Upper lobe of left lung (tissue), 6 donors: Measurements from ENCODE around the gene CLSTN1. TPM values are rescaled to one million over a fixed set of nuclear protein-coding genes. Genes with fewer than 3 reads are reported as not detected.
A peak's percentile ranks its signal among the peaks of the same experiment; 100 is the strongest.

Experiments used
- ATAC-seq, 2 donors: fragments of 200-7000 bp; cut with Tn5 transposase; one replicate each; pipeline ENCODE4 v1.9.1; 2022; ENCODE audit warnings: mild to moderate bottlenecking in 2 of 2, moderate library complexity in 2 of 2; ENCODE audit not compliant: low FRiP score in 2 of 2
- DNase-seq, 2 donors: peaks; one replicate each; pipeline ENCODE4 v3.0.0-alpha.2; 2019 to 2020
- H3K27ac ChIP-seq, 4 donors: fragments of 200-600 bp; sonication (generic); one replicate each; pipeline ENCODE4 v1.5.1; 2016 to 2019
- H3K27me3 ChIP-seq, 4 donors: fragments of 200-600 bp; sonication (generic); one replicate each; pipeline ENCODE4 v1.5.1; 2017 to 2019
- H3K36me3 ChIP-seq, 4 donors: fragments of 200-600 bp; sonication (generic); one replicate each; pipeline ENCODE4 v1.5.1; 2016 to 2019
- H3K4me1 ChIP-seq, 4 donors: fragments of 200-600 bp; sonication (generic); one replicate each; pipeline ENCODE4 v1.5.1; 2018 to 2019
- H3K4me3 ChIP-seq, 4 donors: fragments of 200-600 bp; sonication (generic); one replicate each; pipeline ENCODE4 v1.5.1; 2017 to 2019; ENCODE audit warnings: mild to moderate bottlenecking in 2 of 4, moderate library complexity in 1 of 4
- H3K9me3 ChIP-seq, 4 donors: fragments of 200-600 bp; sonication (generic); one replicate each; pipeline ENCODE4 v1.5.1; 2018 to 2019
- CTCF ChIP-seq, 6 experiments: fragments of 450-650 bp in 4 of 6; fragments of 200-600 bp in 2 of 6; sonication (generic) in 2 of 6; IDR thresholded peaks; one replicate each; pipeline ENCODE4 v1.5.1; 2016 to 2019; ENCODE audit warnings: antibody characterized with exemption in 6 of 6
- EP300 ChIP-seq, 4 donors: sonication (generic); formaldehyde crosslinking; IDR thresholded peaks; one replicate each; pipeline ENCODE4 v1.5.1; 2017; ENCODE audit warnings: antibody characterized with exemption in 4 of 4, control low read depth in 2 of 4
- POLR2A ChIP-seq, 4 donors: fragments of 450-650 bp; IDR thresholded peaks; one replicate each; pipeline ENCODE4 v1.5.1; 2016 to 2017; ENCODE audit warnings: antibody characterized with exemption in 4 of 4, mild to moderate bottlenecking in 2 of 4
- POLR2AphosphoS5 ChIP-seq, 2 donors: sonication (generic); formaldehyde crosslinking; IDR thresholded peaks; one replicate each; pipeline ENCODE4 v1.5.1; 2017; ENCODE audit warnings: antibody characterized with exemption in 2 of 2
- WGBS, 2 donors: methylation state at CpG; one replicate each; pipeline ENCODE4 v1.1.5; 2017 to 2018; 5-methylcytosine and 5-hydroxymethylcytosine counted together
- total RNA-seq, 6 donors: library from RNA; depleted of rRNA in 4 of 6; stranded (reverse); fragments of >200 nt in 4 of 6; gene quantifications; one replicate each; pipeline versions ENCODE4 v1.1.0 to v1.2.1, GENCODE V29; 2016 to 2021
- donor health status: DM: no; HTN: no; CAD: no; lungs with moderate emphysema.
- donor health status: DM: no; HTN: yes; CAD: no; lungs with severe emphysema.

Gene CLSTN1
- total RNA-seq, 6 donors from 2014 or later, result 35.6 to 82.7 (median 59.5) TPM

DNA sequence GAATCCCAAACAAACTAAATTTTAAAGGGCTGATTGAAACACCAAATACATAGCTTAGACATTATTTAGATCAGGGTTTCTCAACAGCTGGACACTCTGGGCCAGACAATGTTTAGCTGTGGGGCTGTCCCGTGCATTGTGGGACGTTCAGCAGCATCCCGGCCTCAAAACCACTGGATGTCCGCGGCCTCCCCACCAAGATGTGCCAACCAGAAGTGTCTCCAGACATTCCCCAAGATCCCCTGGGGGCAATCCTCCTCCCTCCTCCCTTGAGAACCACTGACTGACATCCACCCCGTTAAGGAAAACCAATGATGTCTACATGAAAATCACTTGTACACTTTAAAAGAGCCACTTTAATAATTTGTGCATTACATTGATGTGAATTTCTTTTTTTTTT is 38.4 kb downstream of the CLSTN1 start:
- H3K27me3 ChIP-seq, result no peaks in the 10 kb centered on the region
- DNase-seq (no peak), ATAC-seq (no peak)
- no peaks in the 10 kb centered on the region for H3K36me3 ChIP-seq
- H3K4me1 ChIP-seq, result no peaks in the 10 kb centered on the region
- H3K9me3 ChIP-seq, result no peaks in the 10 kb centered on the region
- 56 to 69% methylated on average over 6 of the region's 6 CpGs for WGBS, 2 donors
- no peak overlapping the region for H3K4me3 ChIP-seq
- TF ChIP-seq EP300 (IDR thresholded peaks at IDR 0.05) (no peak), POLR2A (IDR thresholded peaks at IDR 0.05) (no peak), POLR2AphosphoS5 (IDR thresholded peaks at IDR 0.05) (no peak), CTCF (IDR thresholded peaks at IDR 0.05) (no peak)
- no peak overlapping the region for H3K27ac ChIP-seq

DNA sequence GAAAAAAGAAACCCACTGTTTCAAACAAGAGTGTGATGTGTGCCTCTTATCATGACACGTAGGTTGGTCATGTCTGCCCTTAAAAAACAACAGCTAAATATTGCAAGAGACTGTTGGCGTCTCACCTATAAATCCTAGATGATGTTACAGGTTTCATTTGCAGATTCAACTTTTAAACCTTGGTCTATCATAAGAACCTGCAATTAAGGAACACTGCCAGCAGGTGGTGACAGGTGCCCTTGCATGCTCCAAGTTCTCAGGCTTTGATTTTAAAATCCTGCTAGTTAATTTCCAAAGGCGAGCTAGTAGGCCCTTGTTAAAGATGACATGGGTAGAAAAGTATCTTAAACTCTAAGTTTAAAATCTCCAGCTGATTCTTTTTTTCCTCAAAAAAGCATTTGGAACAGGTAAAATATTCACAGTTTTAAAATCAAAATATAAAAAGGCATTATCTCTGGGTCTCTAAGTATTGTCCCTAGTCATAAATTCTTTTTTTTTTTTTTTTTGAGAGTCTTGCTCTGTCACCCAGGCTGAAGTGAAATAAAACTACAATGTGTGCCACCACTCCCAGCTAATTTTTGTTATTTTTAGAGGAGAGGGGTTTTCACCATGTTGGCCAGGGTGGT is 39.1 kb downstream of the CLSTN1 start:
- DNase-seq (peak in 1 of 2 donors; percentile 59), ATAC-seq (no peak)
- no peaks in the 10 kb centered on the region for H3K9me3 ChIP-seq
- H3K27ac ChIP-seq, result no peak overlapping the region
- H3K4me1 ChIP-seq, result no peaks in the 10 kb centered on the region
- no peaks in the 10 kb centered on the region for H3K27me3 ChIP-seq
- TF ChIP-seq EP300 (IDR thresholded peaks at IDR 0.05), result no peak
- TF ChIP-seq CTCF (IDR thresholded peaks at IDR 0.05), result peak; percentile 42 to 81 (median 60)
- no peak overlapping the region for H3K4me3 ChIP-seq
- 55 to 59% methylated on average over 3 of the region's 3 CpGs for WGBS, 2 donors
- no peaks in the 10 kb centered on the region for H3K36me3 ChIP-seq

DNA sequence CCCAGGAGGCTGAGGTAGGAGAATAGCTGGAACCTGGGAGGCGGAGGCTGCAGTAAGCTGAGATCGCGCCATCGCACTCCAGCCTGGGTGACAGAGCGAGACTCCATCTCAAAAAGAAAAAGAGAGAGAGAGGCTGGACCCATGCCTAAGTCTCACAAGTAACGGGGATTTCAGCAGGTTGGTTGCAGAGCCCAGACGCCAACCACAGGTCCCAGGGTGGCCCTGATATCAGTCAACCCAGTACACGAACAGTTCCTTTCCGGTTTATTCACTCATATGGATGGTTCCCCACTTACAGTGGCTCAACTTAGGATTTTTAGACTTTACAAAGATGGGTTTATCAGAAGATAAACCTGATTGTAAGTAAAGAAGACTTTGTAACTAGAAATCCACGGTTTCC is 40.9 kb downstream of the CLSTN1 start:
- Histone ChIP-seq H3K4me3 (no peak overlapping the region), H3K36me3 (no peaks in the 10 kb centered on the region), H3K27me3 (no peaks in the 10 kb centered on the region), H3K9me3 (no peaks in the 10 kb centered on the region), H3K27ac (no peak overlapping the region), H3K4me1 (no peaks in the 10 kb centered on the region)
- WGBS, 2 donors, result 91 to 96% methylated on average over 10 of the region's 10 CpGs
- ATAC-seq (no peak), DNase-seq (no peak)
- TF ChIP-seq POLR2A (IDR thresholded peaks at IDR 0.05), result no peak
- no peak for TF ChIP-seq POLR2AphosphoS5 (IDR thresholded peaks at IDR 0.05)
- TF ChIP-seq CTCF (IDR thresholded peaks at IDR 0.05), result no peak
- TF ChIP-seq EP300 (IDR thresholded peaks at IDR 0.05), result no peak

DNA sequence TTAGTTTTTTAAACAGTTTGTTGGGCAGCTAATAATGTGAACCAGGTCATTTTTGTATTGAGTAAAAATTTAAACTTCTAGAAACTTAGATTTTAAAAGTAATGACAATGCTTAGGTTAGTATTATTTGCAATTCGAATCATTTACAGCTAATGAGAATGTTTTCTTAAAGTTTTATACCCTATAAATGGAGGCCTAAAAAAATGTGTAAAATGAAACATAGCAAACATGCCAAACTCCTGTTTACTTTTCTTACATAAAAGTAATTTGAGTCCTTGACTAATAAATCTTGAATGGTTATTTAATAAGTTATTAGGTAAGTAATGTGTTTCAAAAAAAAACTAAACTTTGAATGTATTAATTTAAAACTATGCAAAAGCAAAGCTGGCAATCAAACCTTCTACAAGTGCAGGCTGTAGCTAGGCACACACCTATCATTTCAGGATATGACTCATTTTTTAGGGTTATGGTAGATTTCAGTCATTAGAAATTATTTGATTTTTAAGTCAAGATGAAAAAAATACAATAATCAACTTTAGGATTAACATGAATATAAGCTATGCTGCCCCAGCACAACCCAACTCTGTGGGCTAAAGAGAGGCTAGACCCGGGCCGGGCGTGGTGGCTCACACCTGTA is 41.5 kb downstream of the CLSTN1 start:
- DNase-seq (no peak), ATAC-seq (no peak)
- no peak for TF ChIP-seq EP300 (IDR thresholded peaks at IDR 0.05)
- TF ChIP-seq CTCF (IDR thresholded peaks at IDR 0.05), result no peak
- no peak for TF ChIP-seq POLR2A (IDR thresholded peaks at IDR 0.05)
- TF ChIP-seq POLR2AphosphoS5 (IDR thresholded peaks at IDR 0.05), result no peak
- H3K9me3 ChIP-seq, result no peaks in the 10 kb centered on the region
- no peak overlapping the region for H3K27ac ChIP-seq
- no peak overlapping the region for H3K4me3 ChIP-seq
- H3K27me3 ChIP-seq, result no peaks in the 10 kb centered on the region
- H3K4me1 ChIP-seq, result no peaks in the 10 kb centered on the region
- no peaks in the 10 kb centered on the region for H3K36me3 ChIP-seq
- WGBS, 2 donors, result 90% methylated on average over 4 of the region's 4 CpGs
